ENCODE results near the gene ELOB.

ELOB gene

DNA sequence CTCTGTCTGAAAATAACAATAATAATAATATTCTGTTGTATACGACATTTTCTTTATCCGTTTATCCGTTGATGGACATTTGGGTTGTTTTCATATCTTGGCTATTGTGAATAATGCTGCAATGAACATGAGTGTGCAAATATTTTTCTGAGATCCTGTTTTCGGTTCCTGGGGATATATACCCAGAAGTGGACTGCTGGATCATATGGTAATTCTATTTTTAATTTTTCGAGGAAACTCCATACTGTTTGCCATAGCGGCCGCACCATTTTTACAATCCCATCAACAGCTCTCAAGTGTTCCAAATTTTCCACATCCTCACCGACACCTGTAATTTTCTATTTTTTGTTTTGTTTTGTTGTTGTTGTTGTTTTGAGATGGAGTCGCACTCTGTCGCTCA lies 15.9 kb upstream of the ELOB start (continued):
- TF ChIP-seq, protein P1, sequence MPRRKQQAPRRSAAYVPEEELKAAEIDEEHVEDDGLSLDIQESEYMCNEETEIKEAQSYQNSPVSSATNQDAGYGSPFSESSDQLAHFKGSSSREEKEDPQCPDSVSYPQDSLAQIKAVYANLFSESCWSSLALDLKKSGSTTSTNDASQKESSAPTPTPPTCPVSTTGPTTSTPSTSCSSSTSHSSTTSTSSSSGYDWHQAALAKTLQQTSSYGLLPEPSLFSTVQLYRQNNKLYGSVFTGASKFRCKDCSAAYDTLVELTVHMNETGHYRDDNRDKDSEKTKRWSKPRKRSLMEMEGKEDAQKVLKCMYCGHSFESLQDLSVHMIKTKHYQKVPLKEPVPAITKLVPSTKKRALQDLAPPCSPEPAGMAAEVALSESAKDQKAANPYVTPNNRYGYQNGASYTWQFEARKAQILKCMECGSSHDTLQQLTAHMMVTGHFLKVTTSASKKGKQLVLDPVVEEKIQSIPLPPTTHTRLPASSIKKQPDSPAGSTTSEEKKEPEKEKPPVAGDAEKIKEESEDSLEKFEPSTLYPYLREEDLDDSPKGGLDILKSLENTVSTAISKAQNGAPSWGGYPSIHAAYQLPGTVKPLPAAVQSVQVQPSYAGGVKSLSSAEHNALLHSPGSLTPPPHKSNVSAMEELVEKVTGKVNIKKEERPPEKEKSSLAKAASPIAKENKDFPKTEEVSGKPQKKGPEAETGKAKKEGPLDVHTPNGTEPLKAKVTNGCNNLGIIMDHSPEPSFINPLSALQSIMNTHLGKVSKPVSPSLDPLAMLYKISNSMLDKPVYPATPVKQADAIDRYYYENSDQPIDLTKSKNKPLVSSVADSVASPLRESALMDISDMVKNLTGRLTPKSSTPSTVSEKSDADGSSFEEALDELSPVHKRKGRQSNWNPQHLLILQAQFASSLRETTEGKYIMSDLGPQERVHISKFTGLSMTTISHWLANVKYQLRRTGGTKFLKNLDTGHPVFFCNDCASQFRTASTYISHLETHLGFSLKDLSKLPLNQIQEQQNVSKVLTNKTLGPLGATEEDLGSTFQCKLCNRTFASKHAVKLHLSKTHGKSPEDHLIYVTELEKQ (tag by site-specific recombination; IDR thresholded peaks at IDR 0.05; ENCODE audit: borderline replicate concordance) = no peak
- no peak for TF ChIP-seq ZNF266 (tag by site-specific recombination; IDR thresholded peaks at IDR 0.05; ENCODE audit: low read depth)

DNA sequence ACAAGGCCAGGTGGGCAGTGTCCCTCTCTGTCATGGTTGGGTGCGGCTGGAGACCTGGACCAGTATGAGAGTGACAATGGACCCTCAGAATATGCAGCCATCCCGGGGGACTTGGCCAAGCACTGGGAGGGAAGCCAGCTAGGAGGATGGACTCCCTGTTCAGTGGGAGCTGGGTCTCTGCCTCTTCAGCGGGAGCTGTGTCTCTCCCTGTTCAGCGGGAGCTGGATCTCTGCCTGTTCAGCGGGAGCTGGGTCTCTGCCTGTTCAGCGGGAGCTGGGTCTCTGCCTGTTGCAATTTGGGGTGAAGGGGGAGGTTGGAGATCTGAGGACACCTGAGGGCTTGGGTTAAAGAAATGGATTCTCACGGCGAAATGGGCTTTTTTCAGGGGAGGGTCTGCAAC lies 14.1 kb upstream of the ELOB start:
- H3K36me3 ChIP-seq (ENCODE audit: control insufficient read depth in 2 of 2, insufficient read depth in 1 of 2, low read length in 2 of 2) = no peaks in the 10 kb centered on the region
- ChIA-PET POLR2A (no interaction called here), CTCF (interaction anchor here (0.6 to 1.6 kb wide), 2 partner anchors 10 to 306 kb away, joined by 3 to 6 read pairs; no protein-coding TSS in a partner anchor)
- H3K27ac ChIP-seq (ENCODE audit: extremely low read depth, low read depth, low read length) = no peak overlapping the region
- no peaks in the 10 kb centered on the region for H3K9me3 ChIP-seq (ENCODE audit: control insufficient read depth, insufficient read depth, low read depth, low read length)
- TF ChIP-seq ZNF596 (tag by site-specific recombination; IDR thresholded peaks at IDR 0.05) (no peak), ZNF777 (tag by site-specific recombination; IDR thresholded peaks at IDR 0.05; ENCODE audit: borderline replicate concordance) (no peak), ZNF677 (tag by site-specific recombination; IDR thresholded peaks at IDR 0.05) (no peak), ZNF473 (tag by site-specific recombination; IDR thresholded peaks at IDR 0.05) (no peak), ZNF292 (tag by site-specific recombination; IDR thresholded peaks at IDR 0.05; ENCODE audit: borderline replicate concordance, low read depth) (no peak), ZNF174 (tag by site-specific recombination; IDR thresholded peaks at IDR 0.05) (no peak), ZNF639 (tag by site-specific recombination; IDR thresholded peaks at IDR 0.05) (no peak), KLF10 (tag by site-specific recombination; IDR thresholded peaks at IDR 0.05) (no peak), ZNF660 (tag by site-specific recombination; IDR thresholded peaks at IDR 0.05) (no peak)
- TF ChIP-seq, protein P2, sequence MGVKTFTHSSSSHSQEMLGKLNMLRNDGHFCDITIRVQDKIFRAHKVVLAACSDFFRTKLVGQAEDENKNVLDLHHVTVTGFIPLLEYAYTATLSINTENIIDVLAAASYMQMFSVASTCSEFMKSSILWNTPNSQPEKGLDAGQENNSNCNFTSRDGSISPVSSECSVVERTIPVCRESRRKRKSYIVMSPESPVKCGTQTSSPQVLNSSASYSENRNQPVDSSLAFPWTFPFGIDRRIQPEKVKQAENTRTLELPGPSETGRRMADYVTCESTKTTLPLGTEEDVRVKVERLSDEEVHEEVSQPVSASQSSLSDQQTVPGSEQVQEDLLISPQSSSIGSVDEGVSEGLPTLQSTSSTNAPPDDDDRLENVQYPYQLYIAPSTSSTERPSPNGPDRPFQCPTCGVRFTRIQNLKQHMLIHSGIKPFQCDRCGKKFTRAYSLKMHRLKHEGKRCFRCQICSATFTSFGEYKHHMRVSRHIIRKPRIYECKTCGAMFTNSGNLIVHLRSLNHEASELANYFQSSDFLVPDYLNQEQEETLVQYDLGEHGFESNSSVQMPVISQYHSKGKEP (tag by site-specific recombination; IDR thresholded peaks at IDR 0.05) = no peak
- TF ChIP-seq, protein P3, sequence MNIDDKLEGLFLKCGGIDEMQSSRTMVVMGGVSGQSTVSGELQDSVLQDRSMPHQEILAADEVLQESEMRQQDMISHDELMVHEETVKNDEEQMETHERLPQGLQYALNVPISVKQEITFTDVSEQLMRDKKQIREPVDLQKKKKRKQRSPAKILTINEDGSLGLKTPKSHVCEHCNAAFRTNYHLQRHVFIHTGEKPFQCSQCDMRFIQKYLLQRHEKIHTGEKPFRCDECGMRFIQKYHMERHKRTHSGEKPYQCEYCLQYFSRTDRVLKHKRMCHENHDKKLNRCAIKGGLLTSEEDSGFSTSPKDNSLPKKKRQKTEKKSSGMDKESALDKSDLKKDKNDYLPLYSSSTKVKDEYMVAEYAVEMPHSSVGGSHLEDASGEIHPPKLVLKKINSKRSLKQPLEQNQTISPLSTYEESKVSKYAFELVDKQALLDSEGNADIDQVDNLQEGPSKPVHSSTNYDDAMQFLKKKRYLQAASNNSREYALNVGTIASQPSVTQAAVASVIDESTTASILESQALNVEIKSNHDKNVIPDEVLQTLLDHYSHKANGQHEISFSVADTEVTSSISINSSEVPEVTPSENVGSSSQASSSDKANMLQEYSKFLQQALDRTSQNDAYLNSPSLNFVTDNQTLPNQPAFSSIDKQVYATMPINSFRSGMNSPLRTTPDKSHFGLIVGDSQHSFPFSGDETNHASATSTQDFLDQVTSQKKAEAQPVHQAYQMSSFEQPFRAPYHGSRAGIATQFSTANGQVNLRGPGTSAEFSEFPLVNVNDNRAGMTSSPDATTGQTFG (tag by site-specific recombination; IDR thresholded peaks at IDR 0.05; ENCODE audit: borderline replicate concordance) = no peak
- H3K4me1 ChIP-seq (ENCODE audit: control insufficient read depth, insufficient read depth, low read length) = peaks cover 8% of the 10 kb centered on the region; the same call in 1 of the 2 replicates
- H3K4me3 ChIP-seq (ENCODE audit: low read depth, low read length) = no peak overlapping the region

- CTCF ChIA-PET = interaction anchor here (0.6 to 1.6 kb wide), 2 partner anchors 10 to 306 kb away, joined by 3 to 6 read pairs; no protein-coding TSS in a partner anchor
- TF ChIP-seq ZBTB1 (tag by site-specific recombination; IDR thresholded peaks at IDR 0.05) (no peak), ZNF530 (tag by site-specific recombination; IDR thresholded peaks at IDR 0.05; ENCODE audit: low read depth) (no peak), SCRT2 (tag by site-specific recombination; IDR thresholded peaks at IDR 0.05) (no peak)
- TF ChIP-seq, protein P4, sequence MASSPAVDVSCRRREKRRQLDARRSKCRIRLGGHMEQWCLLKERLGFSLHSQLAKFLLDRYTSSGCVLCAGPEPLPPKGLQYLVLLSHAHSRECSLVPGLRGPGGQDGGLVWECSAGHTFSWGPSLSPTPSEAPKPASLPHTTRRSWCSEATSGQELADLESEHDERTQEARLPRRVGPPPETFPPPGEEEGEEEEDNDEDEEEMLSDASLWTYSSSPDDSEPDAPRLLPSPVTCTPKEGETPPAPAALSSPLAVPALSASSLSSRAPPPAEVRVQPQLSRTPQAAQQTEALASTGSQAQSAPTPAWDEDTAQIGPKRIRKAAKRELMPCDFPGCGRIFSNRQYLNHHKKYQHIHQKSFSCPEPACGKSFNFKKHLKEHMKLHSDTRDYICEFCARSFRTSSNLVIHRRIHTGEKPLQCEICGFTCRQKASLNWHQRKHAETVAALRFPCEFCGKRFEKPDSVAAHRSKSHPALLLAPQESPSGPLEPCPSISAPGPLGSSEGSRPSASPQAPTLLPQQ (tag by site-specific recombination; IDR thresholded peaks at IDR 0.05) = no peak
- TF ChIP-seq, protein P5, sequence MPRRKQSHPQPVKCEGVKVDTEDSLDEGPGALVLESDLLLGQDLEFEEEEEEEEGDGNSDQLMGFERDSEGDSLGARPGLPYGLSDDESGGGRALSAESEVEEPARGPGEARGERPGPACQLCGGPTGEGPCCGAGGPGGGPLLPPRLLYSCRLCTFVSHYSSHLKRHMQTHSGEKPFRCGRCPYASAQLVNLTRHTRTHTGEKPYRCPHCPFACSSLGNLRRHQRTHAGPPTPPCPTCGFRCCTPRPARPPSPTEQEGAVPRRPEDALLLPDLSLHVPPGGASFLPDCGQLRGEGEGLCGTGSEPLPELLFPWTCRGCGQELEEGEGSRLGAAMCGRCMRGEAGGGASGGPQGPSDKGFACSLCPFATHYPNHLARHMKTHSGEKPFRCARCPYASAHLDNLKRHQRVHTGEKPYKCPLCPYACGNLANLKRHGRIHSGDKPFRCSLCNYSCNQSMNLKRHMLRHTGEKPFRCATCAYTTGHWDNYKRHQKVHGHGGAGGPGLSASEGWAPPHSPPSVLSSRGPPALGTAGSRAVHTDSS (tag by site-specific recombination; IDR thresholded peaks at IDR 0.05) = no peak
These were observed 13.6 kb upstream of the ELOB start for GRCh38 chr16:2790631-2791030.

More at GRCh38 chr16:2790631-2791030, 13.6 kb upstream of the ELOB start:
- Histone ChIP-seq H3K27ac (ENCODE audit: extremely low read depth, low read depth, low read length) (no peak overlapping the region), H3K4me1 (ENCODE audit: control insufficient read depth, insufficient read depth, low read length) (peaks cover 7% of the 10 kb centered on the region; the same call in 1 of the 2 replicates), H3K4me3 (ENCODE audit: low read depth, low read length) (no peak overlapping the region), H3K36me3 (ENCODE audit: control insufficient read depth in 2 of 2, insufficient read depth in 1 of 2, low read length in 2 of 2) (no peaks in the 10 kb centered on the region), H3K9me3 (ENCODE audit: control insufficient read depth, insufficient read depth, low read depth, low read length) (no peaks in the 10 kb centered on the region)
- POLR2A ChIA-PET = no interaction called here
